ENCODE results near the gene BCLAF1.

GRCh38 chr6:136330634-136331033, 41.0 kb upstream of the BCLAF1 start:
- no peak for TF ChIP-seq CTCF (IDR thresholded peaks at IDR 0.05)
- TF ChIP-seq POLR2A (IDR thresholded peaks at IDR 0.05), result no peak
- no peak for TF ChIP-seq EP300 (IDR thresholded peaks at IDR 0.05)

All from tibial nerve (tissue), 4 donors.